ENCODE measurements around the gene APBB2.

APBB2 gene

DNA sequence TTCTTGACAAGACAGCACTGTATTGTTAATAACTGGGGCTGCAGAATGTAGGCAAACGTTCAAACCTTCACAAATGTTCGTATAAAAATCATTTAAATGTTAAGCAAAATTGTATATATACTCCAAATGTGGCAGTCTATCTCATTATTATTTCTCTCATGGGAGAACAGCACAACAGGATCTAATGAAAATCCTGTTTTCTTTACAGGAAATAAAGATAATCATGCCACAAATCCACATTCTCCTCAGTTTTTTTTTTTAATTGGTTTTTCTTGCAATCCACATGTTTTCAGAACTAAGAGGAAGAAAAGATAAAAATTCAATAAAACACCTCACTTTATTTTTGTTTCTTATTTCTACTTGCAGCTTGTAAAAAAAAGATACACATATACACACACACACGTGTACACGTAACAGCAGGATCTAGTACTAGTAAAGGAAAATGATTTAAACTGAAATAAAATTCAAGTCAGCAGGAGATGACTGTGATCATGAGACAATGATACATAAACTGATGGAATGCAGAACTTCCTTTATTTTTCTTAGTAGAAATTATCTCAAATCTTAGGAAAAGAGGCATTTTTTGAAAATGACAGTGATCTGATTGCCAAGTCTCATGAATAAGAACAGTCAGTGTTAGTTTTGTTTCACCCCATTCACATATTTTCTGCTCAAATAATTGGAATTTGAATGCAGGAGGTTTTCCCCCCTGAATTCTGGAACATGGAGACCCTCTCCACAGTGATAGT, 11.3 kb downstream of the APBB2 start:
- FAIRE-seq (no peak), DNase-seq (ENCODE audit: insufficient read length, low spot score) (no peak)
- TF ChIP-seq, protein P1, sequence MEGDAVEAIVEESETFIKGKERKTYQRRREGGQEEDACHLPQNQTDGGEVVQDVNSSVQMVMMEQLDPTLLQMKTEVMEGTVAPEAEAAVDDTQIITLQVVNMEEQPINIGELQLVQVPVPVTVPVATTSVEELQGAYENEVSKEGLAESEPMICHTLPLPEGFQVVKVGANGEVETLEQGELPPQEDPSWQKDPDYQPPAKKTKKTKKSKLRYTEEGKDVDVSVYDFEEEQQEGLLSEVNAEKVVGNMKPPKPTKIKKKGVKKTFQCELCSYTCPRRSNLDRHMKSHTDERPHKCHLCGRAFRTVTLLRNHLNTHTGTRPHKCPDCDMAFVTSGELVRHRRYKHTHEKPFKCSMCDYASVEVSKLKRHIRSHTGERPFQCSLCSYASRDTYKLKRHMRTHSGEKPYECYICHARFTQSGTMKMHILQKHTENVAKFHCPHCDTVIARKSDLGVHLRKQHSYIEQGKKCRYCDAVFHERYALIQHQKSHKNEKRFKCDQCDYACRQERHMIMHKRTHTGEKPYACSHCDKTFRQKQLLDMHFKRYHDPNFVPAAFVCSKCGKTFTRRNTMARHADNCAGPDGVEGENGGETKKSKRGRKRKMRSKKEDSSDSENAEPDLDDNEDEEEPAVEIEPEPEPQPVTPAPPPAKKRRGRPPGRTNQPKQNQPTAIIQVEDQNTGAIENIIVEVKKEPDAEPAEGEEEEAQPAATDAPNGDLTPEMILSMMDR (IDR thresholded peaks at IDR 0.05; ENCODE audit: insufficient read depth, missing control alignments) = no peak

DNA sequence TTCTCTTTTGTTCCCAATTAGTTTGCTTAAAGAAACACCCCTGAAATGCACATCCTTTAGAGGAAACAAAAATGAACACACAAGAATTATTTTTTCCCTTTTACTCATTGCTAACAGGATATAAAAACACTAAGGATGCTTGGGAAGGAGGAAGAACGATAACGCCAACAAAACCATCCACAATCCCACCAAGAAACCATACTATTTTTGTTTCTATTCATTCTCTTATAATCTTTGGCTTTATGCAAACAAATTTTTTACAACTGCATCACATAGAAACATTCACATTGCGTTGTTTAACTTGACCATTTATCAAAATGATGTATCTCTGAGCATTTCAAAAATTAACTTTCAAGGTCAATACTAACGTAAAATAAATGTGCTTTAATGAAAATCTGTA, 12.0 kb downstream of the APBB2 start:
- no peak for DNase-seq (ENCODE audit: insufficient read length, low spot score)
- FAIRE-seq = no peak
- TF ChIP-seq, protein P1 (IDR thresholded peaks at IDR 0.05; ENCODE audit: insufficient read depth, missing control alignments) = no peak

DNA sequence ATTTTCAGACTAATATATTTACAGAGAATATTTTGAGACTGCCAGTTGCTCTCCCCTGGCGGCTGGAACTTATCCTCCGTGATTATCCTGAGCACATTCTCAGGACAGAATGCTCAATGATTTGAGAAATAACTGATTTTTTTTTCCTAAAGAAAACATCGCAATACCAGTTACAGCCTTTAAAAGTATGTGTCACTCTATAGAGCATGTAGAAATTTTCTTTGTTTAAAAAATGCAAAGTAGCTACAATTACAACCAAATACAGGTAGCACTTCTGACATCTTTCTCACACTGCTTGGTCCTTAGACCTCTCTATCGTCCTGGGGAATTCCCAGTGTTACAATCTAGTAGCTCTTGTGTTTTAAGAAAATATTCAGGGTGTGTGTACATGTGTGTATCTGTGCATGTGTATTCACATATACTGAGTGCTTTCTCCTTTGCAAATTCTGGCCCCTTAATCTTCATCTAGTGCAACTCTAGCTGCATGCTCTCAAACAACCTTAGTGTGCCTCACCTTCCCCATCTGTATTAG, 13.8 kb downstream of the APBB2 start:
- DNase-seq (ENCODE audit: insufficient read length, low spot score) (no peak), FAIRE-seq (no peak)
- TF ChIP-seq, protein P1 (IDR thresholded peaks at IDR 0.05; ENCODE audit: insufficient read depth, missing control alignments) = no peak

DNA sequence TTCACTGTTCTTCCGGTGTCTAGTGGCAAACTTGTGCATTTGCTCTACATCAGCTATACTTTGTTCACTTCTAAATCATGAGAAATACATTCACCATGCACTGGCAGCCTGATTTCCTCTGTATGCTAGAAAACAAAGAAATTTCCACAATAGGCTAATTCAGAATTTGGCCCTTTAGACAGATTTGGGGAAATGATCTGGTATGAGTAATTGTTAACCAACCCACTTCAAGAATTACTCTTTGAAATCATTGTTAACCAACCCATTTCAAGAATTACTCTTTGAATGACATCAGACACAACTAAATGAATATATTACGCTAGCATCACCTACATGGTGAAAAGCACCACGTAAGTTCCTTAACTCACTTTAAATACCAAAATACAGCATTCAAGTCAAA, 14.6 kb downstream of the APBB2 start:
- TF ChIP-seq, protein P1 (IDR thresholded peaks at IDR 0.05; ENCODE audit: insufficient read depth, missing control alignments) = no peak
- no peak for DNase-seq (ENCODE audit: insufficient read length, low spot score)
- peak; percentile 6 for FAIRE-seq

DNA sequence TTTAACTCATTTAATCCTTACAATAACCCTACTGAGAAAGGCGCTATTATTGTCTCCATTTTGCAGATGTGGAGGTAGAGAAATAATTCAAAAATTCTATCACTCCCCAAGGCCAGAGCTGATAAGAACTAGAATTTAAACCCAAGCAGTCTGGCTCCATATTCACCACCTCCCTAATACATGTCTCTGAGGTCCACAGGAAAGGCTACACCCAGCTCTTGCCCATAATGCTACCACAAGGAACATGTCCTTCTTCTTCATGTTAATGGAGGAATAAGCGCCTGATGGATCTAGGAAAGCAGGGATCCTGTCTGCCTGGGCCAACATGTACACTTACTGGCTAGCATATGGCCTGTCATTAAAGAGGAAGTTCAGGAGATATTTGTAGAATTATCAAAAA, 16.3 kb downstream of the APBB2 start:
- TF ChIP-seq, protein P1 (IDR thresholded peaks at IDR 0.05; ENCODE audit: insufficient read depth, missing control alignments) = no peak
- no peak for DNase-seq (ENCODE audit: insufficient read length, low spot score)
- no peak for FAIRE-seq

DNA sequence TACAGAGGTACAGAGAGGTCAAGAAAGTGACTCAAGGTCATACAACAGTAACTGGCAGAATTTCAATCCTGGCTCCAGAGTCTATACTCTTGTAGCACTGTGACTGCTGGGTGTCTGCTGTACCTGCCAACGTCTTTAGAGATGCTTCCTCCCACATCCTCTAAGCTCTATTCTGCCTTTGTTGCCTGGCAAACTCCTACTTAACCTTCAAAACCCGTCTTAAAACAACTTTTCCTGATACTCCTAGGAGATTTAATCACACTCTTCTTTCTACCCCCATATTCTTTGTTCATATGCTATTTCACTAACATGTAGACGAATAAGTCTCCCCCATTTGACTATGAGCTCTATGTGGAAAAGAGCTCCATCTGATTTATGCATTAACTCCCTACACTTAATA, 16.8 kb downstream of the APBB2 start:
- DNase-seq (ENCODE audit: insufficient read length, low spot score) (no peak), FAIRE-seq (no peak)
- TF ChIP-seq, protein P1 (IDR thresholded peaks at IDR 0.05; ENCODE audit: insufficient read depth, missing control alignments) = no peak

DNA sequence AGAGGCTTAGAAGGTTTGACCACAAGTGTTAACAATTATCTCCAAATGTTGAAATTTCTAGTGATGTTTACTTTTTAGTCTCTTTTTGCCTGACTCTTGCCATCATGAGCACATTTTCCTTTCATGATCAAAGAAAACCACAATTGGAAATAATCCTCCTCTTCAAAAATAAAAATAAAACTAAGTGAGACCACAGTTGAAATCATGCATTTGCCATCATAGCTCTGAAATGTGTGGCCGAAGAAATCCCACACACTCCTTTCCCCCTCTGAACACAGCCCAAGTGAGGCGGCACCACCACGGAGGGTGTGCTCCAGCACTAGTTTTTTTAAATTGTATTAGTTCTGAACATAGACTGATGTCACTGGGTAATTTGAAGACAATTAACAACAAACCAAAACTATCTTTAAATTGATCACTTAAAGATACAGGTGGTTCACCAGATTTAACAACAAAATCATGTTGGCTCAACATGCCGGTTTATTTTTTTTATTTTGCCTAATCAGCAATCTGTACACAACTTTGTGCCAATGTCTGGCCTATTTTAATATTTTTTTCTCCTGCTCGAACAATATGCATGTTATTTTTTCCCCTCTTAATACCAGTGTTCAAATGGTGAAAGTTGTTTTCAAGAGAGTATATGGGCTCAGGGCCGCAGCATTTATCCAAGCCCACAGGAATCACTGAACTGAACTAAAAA, 17.6 kb downstream of the APBB2 start:
- FAIRE-seq (no peak), DNase-seq (ENCODE audit: insufficient read length, low spot score) (no peak)
- TF ChIP-seq, protein P1 (IDR thresholded peaks at IDR 0.05; ENCODE audit: insufficient read depth, missing control alignments) = no peak

All from D721Med (cell line).